HEK293 (cell line): ENCODE results near the gene SNTB2.

Experiments used
- BCL6B ChIP-seq: fragments of 450-650 bp; formaldehyde crosslinking; IDR thresholded peaks from 2 replicates; pipeline ENCODE4 v1.5.1; 2017; ENCODE audit warnings: missing biosample characterization, missing genetic modification characterization
- ELK4 ChIP-seq: IDR thresholded peaks from 2 replicates; pipeline ENCODE4 v1.6.1; 2011; ENCODE audit warnings: mild to moderate bottlenecking, low read depth, low read length, borderline replicate concordance
- KLF17 ChIP-seq: fragments of 450-650 bp; formaldehyde crosslinking; IDR thresholded peaks from 2 replicates; pipeline ENCODE4 v1.5.1; 2016; ENCODE audit warnings: missing biosample characterization, missing genetic modification characterization
- PATZ1 ChIP-seq: fragments of 450-650 bp; formaldehyde crosslinking; IDR thresholded peaks from 2 replicates; pipeline ENCODE4 v1.5.1; 2016; ENCODE audit warnings: missing biosample characterization, missing genetic modification characterization
- PRDM1 ChIP-seq: fragments of 450-650 bp; formaldehyde crosslinking; IDR thresholded peaks from 2 replicates; pipeline ENCODE4; 2016; ENCODE audit warnings: missing biosample characterization, missing genetic modification characterization
- REST ChIP-seq: fragments of 450-650 bp; formaldehyde crosslinking; IDR thresholded peaks from 2 replicates; pipeline ENCODE4 v1.5.1; 2016; ENCODE audit warnings: missing biosample characterization, missing genetic modification characterization
- SP7 ChIP-seq: fragments of 450-650 bp; formaldehyde crosslinking; IDR thresholded peaks from 2 replicates; pipeline ENCODE4 v1.5.1; 2016; ENCODE audit warnings: missing biosample characterization, missing genetic modification characterization
- ZBTB17 ChIP-seq: fragments of 450-650 bp; formaldehyde crosslinking; IDR thresholded peaks from 2 replicates; pipeline ENCODE4 v1.5.1; 2016; ENCODE audit warnings: missing biosample characterization, missing genetic modification characterization
- ZBTB20 ChIP-seq: fragments of 450-650 bp; formaldehyde crosslinking; IDR thresholded peaks from 2 replicates; pipeline ENCODE4 v1.5.1; 2016; ENCODE audit warnings: missing biosample characterization, missing genetic modification characterization
- ZBTB26 ChIP-seq: fragments of 450-650 bp; formaldehyde crosslinking; optimal IDR thresholded peaks from 2 replicates; pipeline ENCODE3; 2016; ENCODE audit warnings: missing biosample characterization, mild to moderate bottlenecking, missing genetic modification characterization
- ZNF18 ChIP-seq: fragments of 450-650 bp; formaldehyde crosslinking; IDR thresholded peaks from 2 replicates; pipeline ENCODE4 v1.5.1; 2016; ENCODE audit warnings: missing biosample characterization, missing genetic modification characterization
- ZNF184 ChIP-seq: fragments of 450-650 bp; IDR thresholded peaks from 2 replicates; pipeline ENCODE4 v1.5.1; 2018; ENCODE audit warnings: missing biosample characterization, mild to moderate bottlenecking, missing genetic modification characterization
- ZNF26 ChIP-seq: fragments of 450-650 bp; formaldehyde crosslinking; IDR thresholded peaks from 2 replicates; pipeline ENCODE4 v1.5.1; 2016; ENCODE audit warnings: missing biosample characterization, missing genetic modification characterization
- ZNF391 ChIP-seq: fragments of 450-650 bp; formaldehyde crosslinking; IDR thresholded peaks from 2 replicates; pipeline ENCODE4 v1.5.1; 2016; ENCODE audit warnings: low read depth, missing biosample characterization, missing genetic modification characterization, borderline replicate concordance
- ZNF423 ChIP-seq: fragments of 450-650 bp; formaldehyde crosslinking; IDR thresholded peaks from 2 replicates; pipeline ENCODE4 v1.5.1; 2016; ENCODE audit warnings: missing biosample characterization, missing genetic modification characterization
- ZNF488 ChIP-seq: fragments of 450-650 bp; formaldehyde crosslinking; IDR thresholded peaks from 2 replicates; pipeline ENCODE4 v1.5.1; 2016; ENCODE audit warnings: missing biosample characterization, missing genetic modification characterization
- ZNF561 ChIP-seq: fragments of 450-650 bp; IDR thresholded peaks from 2 replicates; pipeline ENCODE4 v1.5.1; 2018; ENCODE audit warnings: missing biosample characterization, missing genetic modification characterization, borderline replicate concordance
- ZNF585B ChIP-seq: fragments of 450-650 bp; formaldehyde crosslinking; IDR thresholded peaks from 2 replicates; pipeline ENCODE4 v1.5.1; 2016; ENCODE audit warnings: missing biosample characterization, missing genetic modification characterization
- ZNF626 ChIP-seq: fragments of 450-650 bp; sonication (Bioruptor Pico); formaldehyde crosslinking; IDR thresholded peaks from 2 replicates; pipeline ENCODE4 v1.5.1; 2018; ENCODE audit warnings: missing biosample characterization, missing genetic modification characterization, inconsistent platforms
- ZNF704 ChIP-seq: fragments of 450-650 bp; formaldehyde crosslinking; IDR thresholded peaks from 2 replicates; pipeline ENCODE4 v1.5.1; 2016; ENCODE audit warnings: missing biosample characterization, missing genetic modification characterization
- ZNF776 ChIP-seq: fragments of 450-650 bp; formaldehyde crosslinking; IDR thresholded peaks from 2 replicates; pipeline ENCODE4 v1.5.0; 2017; ENCODE audit warnings: missing biosample characterization, missing genetic modification characterization, borderline replicate concordance
- ZNF830 ChIP-seq: fragments of 450-650 bp; IDR thresholded peaks from 2 replicates; pipeline ENCODE4 v1.5.0; 2018; ENCODE audit warnings: missing biosample characterization, missing genetic modification characterization, low read depth, mild to moderate bottlenecking, moderate library complexity

Gene SNTB2

GRCh38 chr16:69182730-69183416 is 4.1 kb upstream of the SNTB2 start (continued):
- TF ChIP-seq KLF17 (tag by site-specific recombination) (no peak), ZNF184 (no peak), REST (no peak), ZBTB26 (tag by site-specific recombination) (peak; percentile 40), ZBTB20 (tag by site-specific recombination) (peak; percentile 63), ZNF776 (no peak), ELK4 (no peak), PRDM1 (tag by site-specific recombination) (no peak), ZNF561 (tag by site-specific recombination) (peak; percentile 46; the same call in 1 of the 2 replicates), ZNF626 (tag by site-specific recombination) (no peak), ZNF26 (tag by site-specific recombination) (no peak), ZNF391 (tag by site-specific recombination) (no peak), ZBTB17 (tag by site-specific recombination) (peak; percentile 44; the same call in 1 of the 2 replicates), SP7 (peak; percentile 21; the same call in 1 of the 2 replicates), ZNF18 (tag by site-specific recombination) (no peak), ZNF704 (tag by site-specific recombination) (no peak), ZNF830 (tag by site-specific recombination) (no peak), ZNF488 (tag by site-specific recombination) (no peak), PATZ1 (tag by site-specific recombination) (0 out of 2 replicates have a peak, but pooled peaks have one; percentile 33), ZNF585B (tag by site-specific recombination) (no peak), ZNF423 (tag by site-specific recombination) (no peak), BCL6B (peak; percentile 87)
